Liver (tissue), 9 donors: Measurements from ENCODE around the gene CCT4. TPM values are rescaled to one million over a fixed set of nuclear protein-coding genes. Genes with fewer than 3 reads are reported as not detected.

ENCODE experiments used
- DNase-seq: peaks from one replicate; pipeline ENCODE4 v3.0.0-alpha.2; 2017; ENCODE audit warnings: low spot score
- H3K27ac ChIP-seq, 2 donors: one replicate each; pipeline ENCODE4 v1.7.0; 2013; ENCODE audit warnings: inconsistent platforms in 2 of 2, low read length in 2 of 2, control low read depth in 1 of 2, low read depth in 1 of 2, mild to moderate bottlenecking in 1 of 2
- H3K27me3 ChIP-seq, 4 donors: one replicate each; pipeline versions ENCODE4 v1.6.1 to v1.7.0; 2013; ENCODE audit warnings: low read length in 3 of 4, inconsistent platforms in 1 of 4, mild to moderate bottlenecking in 1 of 4, moderate library complexity in 1 of 4; ENCODE audit not compliant: control insufficient read depth in 4 of 4, insufficient read depth in 4 of 4
- H3K36me3 ChIP-seq, 4 donors: one replicate each; pipeline versions ENCODE4 v1.6.1 to v1.7.0; 2013; ENCODE audit warnings: low read length in 3 of 4, mild to moderate bottlenecking in 3 of 4, low read depth in 1 of 4, moderate library complexity in 1 of 4; ENCODE audit not compliant: control insufficient read depth in 4 of 4, insufficient read depth in 3 of 4
- H3K4me1 ChIP-seq, 4 donors: one replicate each; pipeline versions ENCODE4 v1.6.1 to v1.7.0; 2013; ENCODE audit warnings: low read length in 3 of 4, mild to moderate bottlenecking in 3 of 4, moderate library complexity in 1 of 4; ENCODE audit not compliant: control insufficient read depth in 4 of 4, insufficient read depth in 4 of 4
- H3K4me3 ChIP-seq, 3 donors: one replicate each; pipeline versions ENCODE4 v1.6.1 to v1.7.0; 2013; ENCODE audit warnings: low read length in 3 of 3, control low read depth in 1 of 3, low read depth in 1 of 3, mild to moderate bottlenecking in 1 of 3
- H3K9ac ChIP-seq, 2 donors: one replicate each; pipeline ENCODE4 v1.7.0; 2013; ENCODE audit warnings: low read length in 2 of 2, mild to moderate bottlenecking in 2 of 2, moderate library complexity in 2 of 2, control low read depth in 1 of 2, low read depth in 1 of 2
- H3K9me3 ChIP-seq, 4 donors: one replicate each; pipeline versions ENCODE4 v1.6.1 to v1.7.0; 2013; ENCODE audit warnings: low read length in 3 of 4; ENCODE audit not compliant: control insufficient read depth in 4 of 4
- ATF3 ChIP-seq: IDR thresholded peaks from 2 replicates; pipeline ENCODE4 v1.6.1; 2016; ENCODE audit warnings: antibody characterized with exemption
- CTCF ChIP-seq: fragments of 150-350 bp; IDR thresholded peaks from 2 replicates; pipeline ENCODE4 v1.5.1; 2017; ENCODE audit warnings: improper control_type of control experiment, low read depth, low read length; ENCODE audit not compliant: missing input control
- EGR1 ChIP-seq, 2 donors: IDR thresholded peaks; 2 replicates each; pipeline ENCODE4 v1.6.1; 2016 to 2018; ENCODE audit warnings: antibody characterized with exemption in 2 of 2, low read depth in 2 of 2
- FOXA1 ChIP-seq: IDR thresholded peaks from 2 replicates; pipeline ENCODE4 v1.6.1; 2016; ENCODE audit warnings: antibody characterized with exemption
- FOXA2 ChIP-seq: IDR thresholded peaks from 2 replicates; pipeline ENCODE4 v1.6.1; 2016; ENCODE audit warnings: antibody characterized with exemption
- HNF4A ChIP-seq, 2 donors: conservative IDR thresholded peaks; 2 replicates each; pipeline ENCODE4 v1.6.1; 2016; ENCODE audit warnings: antibody characterized with exemption in 2 of 2, mild to moderate bottlenecking in 2 of 2
- HNF4G ChIP-seq: IDR thresholded peaks from 2 replicates; pipeline ENCODE4 v1.6.1; 2016; ENCODE audit warnings: antibody characterized with exemption
- JUND ChIP-seq, 2 donors: IDR thresholded peaks; 2 replicates each; pipeline ENCODE4 v1.6.1; 2016; ENCODE audit warnings: antibody characterized with exemption in 2 of 2
- MAX ChIP-seq: IDR thresholded peaks from 2 replicates; pipeline ENCODE4 v1.6.1; 2016; ENCODE audit warnings: antibody characterized with exemption
- NR2F2 ChIP-seq: IDR thresholded peaks from 2 replicates; pipeline ENCODE4 v1.6.1; 2016; ENCODE audit warnings: antibody characterized with exemption
- RAD21 ChIP-seq, 2 donors: IDR thresholded peaks; 2 replicates each; pipeline ENCODE4 v1.6.1; 2016; ENCODE audit warnings: antibody characterized with exemption in 2 of 2, mild to moderate bottlenecking in 2 of 2
- RXRA ChIP-seq, 2 donors: IDR thresholded peaks; 2 replicates each; pipeline ENCODE4 v1.6.1; 2017 to 2018; ENCODE audit warnings: antibody characterized with exemption in 2 of 2, mild to moderate bottlenecking in 1 of 2
- YY1 ChIP-seq: IDR thresholded peaks from 2 replicates; pipeline ENCODE4 v1.6.1; 2016; ENCODE audit warnings: antibody characterized with exemption, mild to moderate bottlenecking
- ZBTB33 ChIP-seq: IDR thresholded peaks from 2 replicates; pipeline ENCODE4 v1.6.1; 2016; ENCODE audit warnings: antibody characterized with exemption
- WGBS: extraction: QIAGEN DNeasy Blood & Tissue Kit; methylation state at CpG from one replicate; pipeline ENCODE4 v1.1.7; 2013; 5-methylcytosine and 5-hydroxymethylcytosine counted together
- polyA plus RNA-seq, 2 donors: library from polyadenylated mRNA; stranded (reverse) in 1 of 2; unstranded in 1 of 2; fragments of 200-250 nt in 1 of 2; fragments of >200 nt in 1 of 2; fragmentation: Nextera tagmentation in 1 of 2; extraction: Ambion mirVana in 1 of 2; gene quantifications; one replicate each; pipeline versions ENCODE4 v1.2.1 to v1.2.3, GENCODE V29; 2013 to 2015
- total RNA-seq, 2 donors: library from RNA; depleted of rRNA; stranded (reverse); fragments of >200 nt; gene quantifications; one replicate each; pipeline ENCODE4 v1.2.3, GENCODE V29; 2014
- donor health status: healthy.
- donor health status: healthy.
- donor health status: healthy.
- donor health status: healthy.
- donor health status: healthy.

CCT4 gene
- total and polyA plus RNA-seq, 4 donors, result 35.7 to 65.2 (median 38.4) TPM

- 78% methylated on average over 9 of the region's 9 CpGs for WGBS
- no peaks in the 10 kb centered on the region for H3K9me3 ChIP-seq
These were observed 22.1 kb upstream of the CCT4 start for GRCh38 chr2:61910603-61911002.

GRCh38 chr2:61909116-61909515 is 20.7 kb upstream of the CCT4 start:
- Histone ChIP-seq H3K4me3 (no peak overlapping the region), H3K4me1 (peaks cover 3 to 26% (median 14%) of the 10 kb centered on the region in 4 donors), H3K9ac (no peak overlapping the region), H3K27me3 (no peaks in the 10 kb centered on the region), H3K36me3 (no peaks in the 10 kb centered on the region), H3K27ac (no peak overlapping the region), H3K9me3 (no peaks in the 10 kb centered on the region)
- DNase-seq, result no peak
- WGBS, result 91% methylated on average over 8 of the region's 8 CpGs
- no peak for TF ChIP-seq RXRA (IDR thresholded peaks at IDR 0.05)
- no peak for TF ChIP-seq FOXA2
- no peak for TF ChIP-seq HNF4G
- TF ChIP-seq ATF3, result no peak
- no peak for TF ChIP-seq ZBTB33
- TF ChIP-seq CTCF, result no peak
- TF ChIP-seq NR2F2, result no peak
- TF ChIP-seq FOXA1, result no peak
- TF ChIP-seq EGR1 (IDR thresholded peaks at IDR 0.05; ENCODE audit: low read depth in 2 of 2), result no peak
- TF ChIP-seq HNF4A (conservative IDR thresholded peaks at IDR 0.05), result no peak
- no peak for TF ChIP-seq MAX
- no peak for TF ChIP-seq YY1
- no peak for TF ChIP-seq JUND (IDR thresholded peaks at IDR 0.05)
- no peak for TF ChIP-seq RAD21 (IDR thresholded peaks at IDR 0.05)

More at GRCh38 chr2:61910603-61911002, 22.1 kb upstream of the CCT4 start:
- H3K27me3 ChIP-seq, result no peaks in the 10 kb centered on the region
- H3K36me3 ChIP-seq, result no peaks in the 10 kb centered on the region
- no peak for DNase-seq
- no peak overlapping the region for H3K4me3 ChIP-seq
- no peak overlapping the region for H3K27ac ChIP-seq
- no peak overlapping the region for H3K9ac ChIP-seq
- H3K4me1 ChIP-seq, result peaks cover 3 to 20% (median 12%) of the 10 kb centered on the region in 4 donors
- no peak for TF ChIP-seq CTCF
- peak; percentile 15 to 30 for TF ChIP-seq RAD21 (IDR thresholded peaks at IDR 0.05)
